SHP77 treated with DMSO at 0.1 percent for 48 hours (cell line): ENCODE measurements around the gene AP4E1.
"Not testable (repeated sequence)": the region's sequence is repeated elsewhere in the genome, so short reads cannot be mapped to it uniquely, and the experiment has no call there.

ENCODE experiments used
- DNase-seq: peaks from one replicate; lab custom pipeline; 2025; lab: John Stamatoyannopoulos, UW

Gene AP4E1

GRCh38 chr15:51024735-51025453 is 116.4 kb downstream of the AP4E1 start:
- no peak for DNase-seq

DNA sequence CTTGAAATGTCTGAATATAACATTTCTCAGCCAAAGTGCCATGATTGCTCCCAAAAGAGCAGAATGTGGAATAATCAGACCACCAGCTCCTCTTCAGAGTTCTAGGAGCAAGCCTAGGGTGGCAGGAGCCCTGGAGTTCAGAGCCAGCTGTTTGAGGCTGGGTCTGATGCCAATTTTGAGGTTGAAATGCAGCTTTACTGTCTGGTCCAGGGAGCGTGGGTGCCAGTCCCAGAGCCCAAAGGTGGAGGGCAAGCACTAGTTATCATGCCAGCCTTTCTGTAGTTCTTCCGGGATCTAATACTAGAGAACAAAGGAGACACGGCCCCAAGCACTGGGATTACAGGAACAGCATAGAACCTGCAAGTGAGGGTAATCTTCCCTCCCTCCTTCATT is 117.0 kb downstream of the AP4E1 start:
- no peak for DNase-seq

DNA sequence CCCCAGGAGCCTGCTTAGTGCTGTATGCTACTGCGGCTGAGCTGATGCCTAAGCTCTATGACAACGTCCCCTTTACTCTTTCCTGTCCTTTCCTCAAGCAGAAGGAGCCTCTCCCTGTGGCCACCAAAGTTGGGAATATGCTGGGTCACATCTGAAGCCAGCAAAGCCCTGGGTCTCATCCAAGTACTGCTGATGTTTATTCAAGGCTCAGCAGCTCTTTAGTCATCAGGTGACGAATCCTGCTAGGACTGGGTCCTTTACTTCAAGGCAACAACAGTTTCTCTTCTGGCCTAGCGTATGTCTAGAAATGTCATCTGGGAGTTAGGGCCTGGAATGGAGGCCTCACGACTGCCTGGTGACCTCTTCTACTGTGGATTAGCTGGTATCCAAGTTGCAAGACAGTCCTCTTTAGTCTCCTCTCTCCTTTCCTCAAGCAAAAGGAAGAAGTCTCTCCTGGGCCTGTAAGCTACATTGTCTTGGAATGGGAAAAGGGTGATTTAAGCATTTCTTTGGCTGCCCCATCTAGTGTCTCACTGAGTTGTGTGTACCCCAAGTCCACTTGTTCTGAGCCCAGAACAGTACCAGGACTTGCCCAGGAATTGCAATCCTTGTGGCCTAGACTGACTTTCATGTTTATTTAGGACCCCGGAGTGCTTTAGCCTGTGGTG is 122.3 kb downstream of the AP4E1 start:
- no peak for DNase-seq

GRCh38 chr15:51037474-51037873 is 129.0 kb downstream of the AP4E1 start:
- DNase-seq, result not testable (repeated sequence)

DNA sequence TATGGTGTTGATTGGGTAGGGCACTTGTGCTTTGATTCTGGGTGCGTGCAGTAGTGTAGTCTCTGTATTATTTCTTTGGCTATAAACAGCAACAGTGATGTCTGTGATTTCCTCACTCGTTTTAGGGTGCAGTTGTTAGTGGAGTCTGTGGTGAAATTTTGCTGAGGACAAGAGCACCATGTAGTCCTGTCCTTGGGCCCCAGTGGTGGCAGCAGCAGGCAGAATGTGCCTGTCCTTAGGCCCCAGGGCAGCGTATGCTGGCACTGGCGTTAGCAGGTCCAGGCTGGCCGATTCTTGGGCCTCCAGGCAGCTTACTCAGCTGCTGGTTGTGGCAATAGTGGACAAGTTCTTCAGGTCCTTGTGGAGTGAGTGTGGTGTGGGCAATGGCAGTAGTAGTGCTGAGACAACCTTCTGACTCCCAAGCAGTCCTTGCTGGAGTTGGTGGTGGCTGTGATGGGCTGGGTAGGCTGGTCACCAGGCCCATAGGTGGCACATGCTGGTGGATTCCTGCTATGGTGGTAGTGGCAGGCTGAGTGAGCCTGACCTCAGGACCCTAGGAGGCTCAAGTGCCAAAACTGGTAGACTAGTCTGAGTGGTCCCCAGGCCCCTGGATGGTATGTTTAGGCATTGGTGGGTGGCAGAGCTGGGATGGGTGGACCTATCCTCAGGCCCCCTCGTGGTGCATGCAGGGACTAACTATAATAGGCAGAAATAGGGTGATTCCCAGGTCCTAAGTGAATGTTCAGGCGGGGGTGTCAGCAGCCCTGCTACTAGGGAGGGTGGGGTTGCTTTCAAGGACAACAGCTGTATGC is 129.9 kb downstream of the AP4E1 start:
- peak; percentile 28 for DNase-seq

GRCh38 chr15:51038974-51039319 is 130.5 kb downstream of the AP4E1 start:
- no peak for DNase-seq

DNA sequence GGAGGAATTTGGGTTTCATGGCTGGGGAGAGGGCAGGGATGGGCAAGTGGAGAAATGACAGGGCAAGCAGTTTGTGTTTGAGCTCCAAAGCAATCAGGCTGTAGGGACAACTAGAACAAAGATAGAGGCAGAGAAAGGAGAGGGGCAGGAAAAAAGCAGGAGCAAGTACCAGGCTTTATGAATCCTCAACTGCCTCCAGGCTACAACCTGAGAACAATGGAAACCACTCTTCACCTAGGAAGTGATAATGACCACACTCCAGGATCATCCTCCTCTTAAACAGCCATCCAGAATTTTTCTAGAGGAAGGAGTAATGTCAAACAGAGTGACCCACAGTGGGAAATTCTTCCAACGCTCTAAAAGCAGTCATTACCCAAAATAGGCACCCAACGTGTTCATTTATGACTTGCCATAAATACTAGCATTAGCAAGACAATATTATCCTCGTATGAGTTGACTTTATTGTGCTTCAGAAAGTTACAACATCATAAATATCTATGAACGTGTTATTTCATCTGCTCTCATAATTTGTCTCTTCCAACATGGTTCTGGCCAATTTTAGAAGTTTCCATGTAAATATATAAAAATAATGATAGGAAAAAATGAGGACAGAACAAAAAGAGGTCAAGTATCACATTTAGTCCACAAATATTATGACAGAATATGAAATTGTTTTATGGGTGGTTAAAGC is 135.7 kb downstream of the AP4E1 start:
- no peak for DNase-seq

DNA sequence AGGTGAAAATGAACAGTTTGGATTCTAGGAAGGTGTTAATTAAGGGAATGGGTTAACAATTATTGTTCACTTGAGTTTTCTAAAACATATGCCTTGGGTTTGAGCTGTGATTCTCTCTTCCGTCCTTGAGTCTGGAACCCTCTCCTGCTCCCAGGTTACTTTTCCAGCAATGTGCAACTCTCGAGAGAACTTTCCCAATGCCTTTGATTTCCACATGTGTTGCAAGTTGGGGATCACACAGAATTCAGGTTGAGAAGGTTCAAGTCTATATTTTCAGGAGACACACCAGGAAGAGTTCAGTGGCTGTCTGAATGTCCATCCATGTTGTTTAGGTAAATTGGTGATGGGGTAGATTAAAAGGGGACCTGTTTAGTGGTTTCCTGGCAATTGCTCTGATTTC is 137.5 kb downstream of the AP4E1 start:
- DNase-seq, result no peak

- DNase-seq, result no peak
These were observed 138.4 kb downstream of the AP4E1 start for GRCh38 chr15:51046799-51047449.

DNA sequence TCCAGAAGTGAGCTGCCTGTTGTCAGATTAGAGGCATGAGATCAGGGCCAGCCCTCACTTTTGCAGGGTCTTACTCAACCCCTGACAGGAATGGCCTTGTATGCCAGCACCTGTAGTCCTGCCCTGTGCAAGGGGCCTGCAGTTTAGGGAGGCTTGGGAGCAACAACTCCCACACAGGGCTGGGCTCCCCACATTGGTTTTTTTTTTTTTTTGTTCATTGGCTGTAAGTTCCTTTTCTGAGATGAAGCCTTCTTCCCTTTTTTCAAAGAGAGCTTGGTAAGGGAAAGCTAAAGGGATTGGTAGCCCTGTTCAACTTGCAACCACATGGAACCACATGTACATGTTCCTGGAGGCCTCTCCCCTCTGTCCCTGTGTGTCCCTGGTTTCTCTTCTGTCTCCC is 139.8 kb downstream of the AP4E1 start:
- DNase-seq, result no peak

DNA sequence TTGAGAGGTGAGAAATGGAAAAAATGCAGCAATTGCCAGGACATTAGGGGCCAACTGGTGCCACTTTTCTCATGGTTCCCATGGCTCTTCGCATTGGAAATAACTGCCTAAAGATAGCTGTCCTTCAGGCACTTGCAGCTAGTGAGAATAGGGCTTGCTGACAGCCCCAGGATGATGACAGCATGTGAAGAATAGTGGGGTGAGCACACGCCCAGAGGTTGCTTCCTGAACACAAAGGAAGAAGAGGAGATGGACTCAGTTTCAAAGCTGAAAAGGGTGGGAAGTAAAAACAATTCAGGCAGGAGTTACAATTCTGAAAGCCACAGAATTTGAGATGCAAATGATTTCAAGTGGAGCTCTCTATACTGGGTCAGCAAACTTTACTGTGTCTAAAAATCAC is 140.6 kb downstream of the AP4E1 start:
- no peak for DNase-seq

- no peak for DNase-seq
These were observed 143.3 kb downstream of the AP4E1 start for GRCh38 chr15:51051776-51052175.

DNA sequence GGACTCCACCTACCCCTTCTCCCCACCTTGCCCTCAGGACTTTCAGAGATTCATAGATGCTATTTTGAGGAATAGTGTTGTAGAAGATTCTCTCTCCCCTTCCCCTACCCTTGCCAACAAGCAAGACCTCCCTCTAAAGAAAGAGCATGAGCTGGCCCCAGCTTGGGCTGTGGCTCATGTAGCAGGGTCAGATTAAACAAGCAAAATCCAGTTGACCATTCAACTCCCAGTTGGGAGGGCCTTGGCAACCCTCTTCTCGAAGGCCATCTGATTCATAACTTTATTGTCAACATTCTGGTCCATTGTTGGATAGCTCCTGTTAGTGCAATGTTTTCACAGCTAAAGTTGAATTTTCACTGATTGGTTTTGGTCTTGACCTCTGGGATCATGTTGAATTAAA is 145.1 kb downstream of the AP4E1 start:
- DNase-seq, result no peak

DNA sequence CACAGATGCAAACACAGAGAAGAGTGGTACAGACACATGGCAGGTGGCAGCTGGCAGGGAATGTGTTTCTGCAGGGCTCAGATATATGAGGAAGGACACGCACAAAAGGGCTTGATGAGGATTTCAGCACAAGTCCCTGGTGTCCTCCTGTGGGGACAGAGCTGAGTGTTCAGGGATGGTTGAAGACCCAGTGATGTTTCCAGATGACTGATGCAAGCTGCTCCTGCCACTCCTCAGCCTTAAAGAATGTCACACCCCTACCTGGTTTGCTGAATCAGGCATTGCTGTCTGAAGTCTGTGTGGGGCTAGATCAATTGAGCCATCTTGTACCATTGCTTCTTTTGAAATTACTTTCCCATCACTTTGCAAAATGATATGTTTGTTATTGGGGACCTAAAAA is 146.1 kb downstream of the AP4E1 start:
- DNase-seq, result no peak
